ENCODE results near the gene RBFOX1. TPM values are rescaled to one million over a fixed set of nuclear protein-coding genes. Genes with fewer than 3 reads are reported as not detected.

RBFOX1 gene
- total RNA-seq, 6 donors from 2014 or later = not detected

- H3K27ac ChIP-seq = no peak overlapping the region
- DNase-seq = no peak
- no peaks in the 10 kb centered on the region for H3K4me1 ChIP-seq
- H3K27me3 ChIP-seq = no peaks in the 10 kb centered on the region
- TF ChIP-seq POLR2AphosphoS5 (IDR thresholded peaks at IDR 0.05) (no peak), CTCF (IDR thresholded peaks at IDR 0.05) (no peak), POLR2A (IDR thresholded peaks at IDR 0.05) (no peak), EP300 (IDR thresholded peaks at IDR 0.05) (no peak)
- WGBS, 2 donors = 52 to 72% methylated on average over 3 of the region's 3 CpGs
- no peak overlapping the region for H3K4me3 ChIP-seq
- no peak for ATAC-seq (ENCODE audit: low FRiP score in 2 of 2)
- H3K36me3 ChIP-seq = no peaks in the 10 kb centered on the region
- no peaks in the 10 kb centered on the region for H3K9me3 ChIP-seq
Observed at GRCh38 chr16:7640334-7640733, 307.7 kb downstream of the RBFOX1 start.

- Histone ChIP-seq H3K27ac (no peak overlapping the region), H3K9me3 (no peaks in the 10 kb centered on the region), H3K27me3 (no peaks in the 10 kb centered on the region), H3K36me3 (no peaks in the 10 kb centered on the region), H3K4me3 (no peak overlapping the region), H3K4me1 (no peaks in the 10 kb centered on the region)
- ATAC-seq (ENCODE audit: low FRiP score in 2 of 2) (no peak), DNase-seq (no peak)
- no peak for TF ChIP-seq EP300 (IDR thresholded peaks at IDR 0.05)
- TF ChIP-seq POLR2AphosphoS5 (IDR thresholded peaks at IDR 0.05) = no peak
- TF ChIP-seq CTCF (IDR thresholded peaks at IDR 0.05) = no peak
- no peak for TF ChIP-seq POLR2A (IDR thresholded peaks at IDR 0.05)
- 36 to 56% methylated on average over 6 of the region's 6 CpGs for WGBS, 2 donors
Observed at GRCh38 chr16:7644176-7644575, 311.5 kb downstream of the RBFOX1 start.

- no peaks in the 10 kb centered on the region for H3K27me3 ChIP-seq
- no peaks in the 10 kb centered on the region for H3K9me3 ChIP-seq
- H3K4me3 ChIP-seq = no peak overlapping the region
- no peak overlapping the region for H3K27ac ChIP-seq
- DNase-seq (no peak), ATAC-seq (ENCODE audit: low FRiP score in 2 of 2) (no peak)
- 68 to 72% methylated on average over 5 of the region's 5 CpGs for WGBS, 2 donors
- no peak for TF ChIP-seq POLR2AphosphoS5 (IDR thresholded peaks at IDR 0.05)
- no peak for TF ChIP-seq EP300 (IDR thresholded peaks at IDR 0.05)
- TF ChIP-seq POLR2A (IDR thresholded peaks at IDR 0.05) = no peak
- TF ChIP-seq CTCF (IDR thresholded peaks at IDR 0.05) = no peak
- no peaks in the 10 kb centered on the region for H3K4me1 ChIP-seq
- H3K36me3 ChIP-seq = no peaks in the 10 kb centered on the region
Observed at GRCh38 chr16:7644811-7645210, 312.2 kb downstream of the RBFOX1 start.

- DNase-seq = no peak
- no peaks in the 10 kb centered on the region for H3K27me3 ChIP-seq
- 65 to 75% methylated on average over 7 of the region's 7 CpGs for WGBS, 2 donors
- no peak for ATAC-seq (ENCODE audit: low FRiP score in 2 of 2)
- H3K27ac ChIP-seq = no peak overlapping the region
- no peaks in the 10 kb centered on the region for H3K9me3 ChIP-seq
- H3K36me3 ChIP-seq = no peaks in the 10 kb centered on the region
- no peaks in the 10 kb centered on the region for H3K4me1 ChIP-seq
- H3K4me3 ChIP-seq = no peak overlapping the region
- no peak for TF ChIP-seq EP300 (IDR thresholded peaks at IDR 0.05)
- TF ChIP-seq POLR2A (IDR thresholded peaks at IDR 0.05) = no peak
- TF ChIP-seq POLR2AphosphoS5 (IDR thresholded peaks at IDR 0.05) = no peak
- no peak for TF ChIP-seq CTCF (IDR thresholded peaks at IDR 0.05)
Observed at GRCh38 chr16:7646821-7647500, 314.3 kb downstream of the RBFOX1 start.

- Histone ChIP-seq H3K27me3 (no peaks in the 10 kb centered on the region), H3K36me3 (no peaks in the 10 kb centered on the region), H3K9me3 (no peaks in the 10 kb centered on the region), H3K27ac (no peak overlapping the region), H3K4me1 (no peaks in the 10 kb centered on the region), H3K4me3 (no peak overlapping the region)
- WGBS, 2 donors = 68 to 81% methylated on average over 4 of the region's 4 CpGs
- DNase-seq (no peak), ATAC-seq (ENCODE audit: low FRiP score in 2 of 2) (no peak)
- TF ChIP-seq EP300 (IDR thresholded peaks at IDR 0.05) (no peak), POLR2A (IDR thresholded peaks at IDR 0.05) (no peak), POLR2AphosphoS5 (IDR thresholded peaks at IDR 0.05) (no peak), CTCF (IDR thresholded peaks at IDR 0.05) (no peak)
Observed at GRCh38 chr16:7650431-7650830, 317.8 kb downstream of the RBFOX1 start.
